A549 (cell line): Measurements from ENCODE around the gene CDK14. TPM values are rescaled to one million over a fixed set of nuclear protein-coding genes. Genes with fewer than 3 reads are reported as not detected.

Source experiments
- ATAC-seq, 2 experiments: fragments of 200-7000 bp in 1 of 2; fragments of >200 bp in 1 of 2; cut with Nextera tagmentation in 1 of 2; cut with Tn5 transposase in 1 of 2; 3 replicates each; pipeline versions ENCODE4 v1.8.0 to v1.9.1; 2018 to 2020; ENCODE audit warnings: mild to moderate bottlenecking in 1 of 2, moderate library complexity in 1 of 2
- CTCF ChIA-PET: fragments of 300-600 bp; sonication (Branson Sonifier 250); formaldehyde crosslinking; extraction: SDS; loops from one replicate; lab custom pipeline; 2021; ENCODE audit warnings: antibody characterized with exemption, inconsistent platforms; lab: Yijun Ruan, JAX
- POLR2A ChIA-PET: fragments of 350-600 bp; formaldehyde crosslinking; extraction: SDS; loops from one replicate; lab custom pipeline; 2021; ENCODE audit warnings: antibody characterized with exemption, inconsistent platforms; lab: Yijun Ruan, JAX
- DNase-seq, 2 experiments: peaks; one replicate each; pipeline versions ENCODE4 v3.0.0 to v3.0.0-alpha.2; 2011 to 2016; ENCODE audit warnings: low read depth in 1 of 2, low spot score in 1 of 2
- FAIRE-seq: peaks from 2 replicates; lab custom pipeline; 2011; peaks lifted over from hg19 to GRCh38; lab: Jason Lieb, UNC
- H3K27ac ChIP-seq, 2 experiments: fragments of >200 bp; sonication (Bioruptor Twin); formaldehyde crosslinking; 3 replicates each; pipeline ENCODE4 v1.5.1; 2016 to 2017
- H3K4me1 ChIP-seq: fragments of >200 bp; sonication (Bioruptor Twin); formaldehyde crosslinking; 3 replicates; pipeline ENCODE4 v1.6.1; 2016
- H3K4me2 ChIP-seq: fragments of >200 bp; sonication (Bioruptor Twin); formaldehyde crosslinking; 3 replicates; pipeline ENCODE4 v1.6.1; 2016
- H3K4me3 ChIP-seq: fragments of >200 bp; sonication (Bioruptor Twin); formaldehyde crosslinking; 3 replicates; pipeline ENCODE4 v1.5.1; 2016
- H3K9me3 ChIP-seq: fragments of >200 bp; sonication (Bioruptor Twin); formaldehyde crosslinking; 3 replicates; pipeline ENCODE4 v1.6.1; 2016
- ATOH8 ChIP-seq: fragments of 250-450 bp; sonication (Bioruptor Pico); IDR thresholded peaks from 2 replicates; pipeline ENCODE4 v1.5.0; 2020; ENCODE audit warnings: low read depth, mild to moderate bottlenecking, moderate library complexity
- BCL3 ChIP-seq: fragments of >200 bp; sonication (Bioruptor Twin); formaldehyde crosslinking; IDR thresholded peaks from 3 replicates; pipeline ENCODE4 v1.6.1; 2016
- CHD2 ChIP-seq: fragments of 150-350 bp; IDR thresholded peaks from 2 replicates; pipeline ENCODE4 v1.6.1; 2014; ENCODE audit warnings: low read length; ENCODE audit not compliant: partially characterized antibody
- E2F6 ChIP-seq: IDR thresholded peaks from 2 replicates; pipeline ENCODE4 v1.6.1; 2012; ENCODE audit warnings: low read depth, borderline replicate concordance
- EHMT2 ChIP-seq: fragments of 200-600 bp; sonication (generic); IDR thresholded peaks from 2 replicates; pipeline ENCODE4 v1.6.1; 2016; ENCODE audit warnings: antibody characterized with exemption, low read depth, mild to moderate bottlenecking, moderate library complexity
- ESRRA ChIP-seq: fragments of 150-350 bp; IDR thresholded peaks from 2 replicates; pipeline ENCODE4 v1.6.1; 2014; ENCODE audit warnings: mild to moderate bottlenecking, low read length, borderline replicate concordance
- FOSB ChIP-seq: fragments of 250-450 bp; sonication (Bioruptor Pico); IDR thresholded peaks from 2 replicates; pipeline ENCODE4 v1.5.0; 2020; ENCODE audit warnings: mild to moderate bottlenecking, moderate library complexity
- GATA3 ChIP-seq: IDR thresholded peaks from 2 replicates; pipeline ENCODE4 v1.6.1; 2012; ENCODE audit warnings: borderline replicate concordance
- HEYL ChIP-seq: fragments of 250-450 bp; sonication (Bioruptor Pico); IDR thresholded peaks from 2 replicates; pipeline ENCODE4 v1.8.0; 2021; ENCODE audit warnings: mild to moderate bottlenecking, moderate library complexity
- HOXA7 ChIP-seq: fragments of 250-450 bp; sonication (Bioruptor Pico); IDR thresholded peaks from 2 replicates; pipeline ENCODE4 v1.5.0; 2020; ENCODE audit warnings: mild to moderate bottlenecking, moderate library complexity
- HOXB5 ChIP-seq: fragments of 250-450 bp; sonication (Bioruptor Pico); IDR thresholded peaks from 2 replicates; pipeline ENCODE4 v1.5.0; 2020; ENCODE audit warnings: mild to moderate bottlenecking, moderate library complexity
- JUN ChIP-seq, 2 experiments: fragments of >200 bp; sonication (Bioruptor Twin); formaldehyde crosslinking; IDR thresholded peaks; 2 replicates in 1 of 2; 3 replicates in 1 of 2; pipeline ENCODE4 v1.6.1; 2016 to 2017
- KDM1A ChIP-seq: fragments of 200-600 bp; sonication (generic); IDR thresholded peaks from 2 replicates; pipeline ENCODE4 v1.6.1; 2016; ENCODE audit warnings: low read depth, mild to moderate bottlenecking
- MAFK ChIP-seq: fragments of 450-650 bp; IDR thresholded peaks from 2 replicates; pipeline ENCODE4 v1.6.1; 2014; ENCODE audit not compliant: partially characterized antibody
- MAZ ChIP-seq: fragments of 150-350 bp; IDR thresholded peaks from 2 replicates; pipeline ENCODE4 v1.6.1; 2014; ENCODE audit warnings: antibody characterized with exemption, low read depth, low read length, borderline replicate concordance
- NR3C1 ChIP-seq: fragments of >200 bp; sonication (Bioruptor Twin); formaldehyde crosslinking; IDR thresholded peaks from 3 replicates; pipeline ENCODE4 v1.6.1; 2017
- POLR2AphosphoS2 ChIP-seq: conservative IDR thresholded peaks from 2 replicates; pipeline ENCODE4 v1.6.1; 2012; ENCODE audit warnings: low read length, improper control_type of control experiment, inconsistent platforms
- RNF2 ChIP-seq: fragments of 200-600 bp; sonication (generic); IDR thresholded peaks from 2 replicates; pipeline ENCODE4 v1.6.1; 2016; ENCODE audit warnings: low read depth, mild to moderate bottlenecking, antibody characterized with exemption, moderate library complexity, borderline replicate concordance
- ZFP36 ChIP-seq: fragments of 450-650 bp; IDR thresholded peaks from 2 replicates; pipeline ENCODE4 v1.6.1; 2014; ENCODE audit warnings: borderline replicate concordance; ENCODE audit not compliant: partially characterized antibody
- ZNF302 ChIP-seq: fragments of 250-450 bp; sonication (Bioruptor Pico); IDR thresholded peaks from 2 replicates; pipeline ENCODE4 v1.9.0; 2021; ENCODE audit warnings: inconsistent platforms, mild to moderate bottlenecking, moderate library complexity
- ZSCAN20 ChIP-seq: fragments of 250-450 bp; sonication (Bioruptor Pico); IDR thresholded peaks from 2 replicates; pipeline ENCODE4 v1.8.0; 2022; ENCODE audit warnings: mild to moderate bottlenecking, moderate library complexity
- WGBS: methylation state at CpG from one replicate; pipeline ENCODE4 v1.1.6; 2017; ENCODE audit errors: missing lambda C conversion rate; 5-methylcytosine and 5-hydroxymethylcytosine counted together
- polyA plus RNA-seq, 4 experiments: library from polyadenylated mRNA; depleted of rRNA in 3 of 4; stranded (reverse); fragments of >200 nt; fragmentation: RNase III in 1 of 4; extraction: RNeasy Plus Mini Kit Qiagen cat#74134 plus additional on column Dnase treatment in 1 of 4; gene quantifications; 2 replicates in 3 of 4; 3 replicates in 1 of 4; pipeline ENCODE4 v1.2.3, GENCODE V29; 2011 to 2017

Gene CDK14
- polyA plus RNA-seq, 2 of the 4 experiments (the other 2 are of a cell fraction) = 0.21 to 0.23 TPM

- no peak for TF ChIP-seq BCL3
- no peak for TF ChIP-seq CHD2
These were observed 268.0 kb downstream of the CDK14 start (continued) for GRCh38 chr7:90864088-90864487.

- Histone ChIP-seq H3K9me3 (no peaks in the 10 kb centered on the region), H3K4me1 (no peaks in the 10 kb centered on the region), H3K4me3 (no peak overlapping the region), H3K4me2 (no peak overlapping the region), H3K27ac (no peak overlapping the region)
- TF ChIP-seq GATA3 (no peak), ZFP36 (no peak), HOXA7 (CRISPR knock-in tag) (no peak), EHMT2 (no peak), ESRRA (no peak), ATOH8 (CRISPR knock-in tag) (no peak), MAFK (no peak), MAZ (no peak), NR3C1 (no peak), HEYL (no peak), ZNF302 (CRISPR knock-in tag) (no peak), RNF2 (no peak), POLR2AphosphoS2 (no peak)
- DNase-seq (no peak), FAIRE-seq (no peak), ATAC-seq (no peak)
- 0% methylated on average over 1 of the region's 1 CpG for WGBS
- POLR2A ChIA-PET = no interaction called here
- CTCF ChIA-PET = no interaction called here
These were observed 273.2 kb downstream of the CDK14 start for GRCh38 chr7:90869335-90869734.

- TF ChIP-seq JUN (IDR thresholded peaks at IDR 0.05) (no peak), KDM1A (no peak), HOXB5 (CRISPR knock-in tag) (no peak), BCL3 (no peak), FOSB (CRISPR knock-in tag) (no peak), E2F6 (no peak), MAZ (no peak), ZSCAN20 (no peak)
- TF ChIP-seq, all 56 proteins: peak for 0
- ChIA-PET CTCF (interaction anchor here (0.6 kb wide), 1 partner anchor 213 kb away, joined by 3 read pairs; no protein-coding TSS in a partner anchor), POLR2A (no interaction called here)
- ATAC-seq = no peak
- no peak overlapping the region for H3K4me3 ChIP-seq
- H3K4me2 ChIP-seq = no peak overlapping the region
- FAIRE-seq = no peak
- no peak overlapping the region for H3K27ac ChIP-seq
- H3K9me3 ChIP-seq = no peaks in the 10 kb centered on the region
- no peaks in the 10 kb centered on the region for H3K4me1 ChIP-seq
- DNase-seq = no peak
- WGBS = 3% methylated on average over 2 of the region's 2 CpGs
These were observed 280.6 kb downstream of the CDK14 start for GRCh38 chr7:90876701-90877100.
